ENCODE measurements around the gene KIAA1143. TPM values are rescaled to one million over a fixed set of nuclear protein-coding genes. Genes with fewer than 3 reads are reported as not detected.

Gene KIAA1143
- polyA plus RNA-seq (2012; ENCODE audit: missing spikeins), result 26.3 TPM

GRCh38 chr3:44761424-44762169 lies at the start of gene KIAA1143, which contains the start of gene KIF15:
Gene KIAA1143, minus strand, starts transcription at chr3:44761619. Its CDS starts 17 bp downstream, at chr3:44761602.
Gene KIF15, plus strand, starts transcription at chr3:44761794. Its CDS starts 72 bp downstream, at chr3:44761866.
- peak; percentile 91 for FAIRE-seq
- peak; percentile 67 for DNase-seq (ENCODE audit: insufficient read length)
- TF ChIP-seq TAF1 (IDR thresholded peaks at IDR 0.05; ENCODE audit: borderline replicate concordance, low read depth, low read length) (peak; percentile 40), POLR2A (IDR thresholded peaks at IDR 0.05; ENCODE audit: low read depth, low read length) (peak; percentile 80; the same call in 1 of the 2 replicates), POLR2AphosphoS5 (IDR thresholded peaks at IDR 0.05; ENCODE audit: low read depth, low read length) (peak; percentile 87)

GRCh38 chr3:44805960-44806359 lies 44.5 kb upstream of the KIAA1143 start:
- no peak for DNase-seq (ENCODE audit: insufficient read length)
- no peak for FAIRE-seq
- TF ChIP-seq POLR2A (IDR thresholded peaks at IDR 0.05; ENCODE audit: low read depth, low read length) (no peak), POLR2AphosphoS5 (IDR thresholded peaks at IDR 0.05; ENCODE audit: low read depth, low read length) (no peak), TAF1 (IDR thresholded peaks at IDR 0.05; ENCODE audit: borderline replicate concordance, low read depth, low read length) (no peak)

- DNase-seq (ENCODE audit: insufficient read length) (no peak), FAIRE-seq (no peak)
- TF ChIP-seq POLR2AphosphoS5 (IDR thresholded peaks at IDR 0.05; ENCODE audit: low read depth, low read length) (no peak), POLR2A (IDR thresholded peaks at IDR 0.05; ENCODE audit: low read depth, low read length) (no peak), TAF1 (IDR thresholded peaks at IDR 0.05; ENCODE audit: borderline replicate concordance, low read depth, low read length) (no peak)
Measured at GRCh38 chr3:44803298-44803697, 41.9 kb upstream of the KIAA1143 start.

GRCh38 chr3:44802011-44802410 lies 40.6 kb upstream of the KIAA1143 start:
- TF ChIP-seq POLR2A (IDR thresholded peaks at IDR 0.05; ENCODE audit: low read depth, low read length) (no peak), POLR2AphosphoS5 (IDR thresholded peaks at IDR 0.05; ENCODE audit: low read depth, low read length) (no peak), TAF1 (IDR thresholded peaks at IDR 0.05; ENCODE audit: borderline replicate concordance, low read depth, low read length) (no peak)
- no peak for FAIRE-seq

DNA sequence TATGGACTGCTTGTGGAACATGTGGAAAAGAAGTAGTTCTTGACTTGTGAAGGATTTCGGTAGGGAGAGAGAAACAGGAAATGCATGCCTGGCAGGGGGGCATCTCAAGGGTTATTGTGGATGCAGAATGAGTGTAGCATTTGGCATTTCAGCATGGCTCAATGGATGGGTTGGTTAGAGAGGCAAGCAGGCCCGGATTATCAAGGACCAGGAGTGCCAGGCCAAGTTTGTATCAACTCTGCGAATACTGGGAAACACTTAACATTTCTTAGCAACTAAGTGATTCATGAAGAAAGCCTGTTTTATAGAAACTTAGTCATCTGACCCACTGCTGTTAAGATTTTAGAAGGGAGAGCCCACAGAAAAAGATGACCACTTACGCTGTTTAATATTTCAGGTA lies 33.8 kb upstream of the KIAA1143 start:
- DNase-seq (ENCODE audit: insufficient read length) (no peak), FAIRE-seq (no peak)
- TF ChIP-seq TAF1 (IDR thresholded peaks at IDR 0.05; ENCODE audit: borderline replicate concordance, low read depth, low read length), result no peak
- no peak for TF ChIP-seq POLR2AphosphoS5 (IDR thresholded peaks at IDR 0.05; ENCODE audit: low read depth, low read length)
- no peak for TF ChIP-seq POLR2A (IDR thresholded peaks at IDR 0.05; ENCODE audit: low read depth, low read length)

More at GRCh38 chr3:44802011-44802410, 40.6 kb upstream of the KIAA1143 start:
- DNase-seq (ENCODE audit: insufficient read length), result no peak

DNA sequence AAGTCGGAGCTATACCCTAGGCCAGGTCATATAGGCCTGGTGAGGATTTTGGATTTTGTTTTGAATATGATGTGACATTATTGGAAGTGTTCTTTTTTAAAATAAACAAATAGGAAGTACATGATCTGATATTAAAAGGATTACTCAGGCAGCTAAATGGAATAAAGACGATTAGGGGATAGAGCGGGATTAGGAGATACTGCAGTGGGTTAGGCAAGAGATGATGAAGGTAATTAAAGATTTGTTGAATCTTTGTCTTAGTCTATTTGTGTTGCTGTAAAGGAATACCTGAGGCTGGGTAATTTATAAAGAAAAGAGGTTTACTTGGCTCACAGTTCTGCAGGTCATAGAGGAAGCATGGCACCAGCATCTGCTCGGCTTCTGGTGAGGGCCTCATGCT lies 21.5 kb upstream of the KIAA1143 start:
- DNase-seq (ENCODE audit: insufficient read length) (no peak), FAIRE-seq (no peak)
- TF ChIP-seq TAF1 (IDR thresholded peaks at IDR 0.05; ENCODE audit: borderline replicate concordance, low read depth, low read length) (no peak), POLR2A (IDR thresholded peaks at IDR 0.05; ENCODE audit: low read depth, low read length) (no peak), POLR2AphosphoS5 (IDR thresholded peaks at IDR 0.05; ENCODE audit: low read depth, low read length) (no peak)

DNA sequence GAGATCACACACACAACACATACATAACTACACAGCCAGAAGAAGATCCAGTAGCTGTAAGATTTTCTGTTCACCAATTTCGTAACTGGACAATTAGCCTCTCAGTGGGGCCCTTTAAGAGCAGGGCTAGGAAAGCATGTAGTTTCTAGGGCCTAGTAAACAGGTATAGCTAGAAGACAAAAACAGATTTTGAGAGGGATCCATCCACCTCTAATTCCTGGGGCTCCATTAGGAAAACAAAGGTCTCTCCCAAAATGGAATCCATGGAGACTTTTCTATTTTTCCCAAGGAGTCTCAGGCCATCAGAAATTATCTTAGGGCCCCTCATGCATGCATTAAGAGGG lies 10.7 kb upstream of the KIAA1143 start:
- TF ChIP-seq POLR2AphosphoS5 (IDR thresholded peaks at IDR 0.05; ENCODE audit: low read depth, low read length) (no peak), POLR2A (IDR thresholded peaks at IDR 0.05; ENCODE audit: low read depth, low read length) (no peak), TAF1 (IDR thresholded peaks at IDR 0.05; ENCODE audit: borderline replicate concordance, low read depth, low read length) (no peak)
- no peak for DNase-seq (ENCODE audit: insufficient read length)
- FAIRE-seq, result no peak

DNA sequence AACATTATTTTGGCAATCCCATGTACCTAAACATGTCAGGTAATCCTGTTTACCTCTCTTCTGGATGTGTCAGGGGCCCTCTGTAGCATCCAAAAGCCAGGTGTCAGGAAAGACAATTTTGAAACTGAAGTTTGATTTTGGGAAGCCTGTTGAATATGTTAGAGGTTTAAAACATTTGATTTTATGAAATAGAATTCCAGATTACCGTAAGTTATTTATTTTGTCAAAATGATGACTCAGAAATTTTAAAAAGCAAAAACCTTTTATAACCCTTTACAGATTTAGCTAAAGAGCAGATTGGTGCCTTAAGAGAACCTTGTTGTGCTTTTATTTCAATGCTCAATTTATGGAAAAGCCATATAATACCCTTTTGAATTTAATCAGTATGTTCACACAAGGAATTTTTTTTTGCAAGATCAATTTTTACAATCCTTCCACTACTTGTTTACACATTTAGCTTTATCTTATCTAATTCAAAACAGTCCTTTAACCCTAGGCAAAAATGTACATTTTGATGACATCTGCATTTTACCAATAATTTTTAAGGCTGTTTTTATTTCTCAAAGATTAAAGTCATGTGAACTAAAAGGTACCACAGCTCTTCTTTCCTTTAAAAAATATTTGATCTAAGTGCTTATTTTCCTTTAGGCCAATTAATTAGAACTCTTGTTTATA lies 10.1 kb upstream of the KIAA1143 start:
- FAIRE-seq (no peak), DNase-seq (ENCODE audit: insufficient read length) (no peak)
- TF ChIP-seq POLR2A (IDR thresholded peaks at IDR 0.05; ENCODE audit: low read depth, low read length) (no peak), POLR2AphosphoS5 (IDR thresholded peaks at IDR 0.05; ENCODE audit: low read depth, low read length) (no peak), TAF1 (IDR thresholded peaks at IDR 0.05; ENCODE audit: borderline replicate concordance, low read depth, low read length) (no peak)

- FAIRE-seq, result no peak
- no peak for DNase-seq (ENCODE audit: insufficient read length)
- TF ChIP-seq POLR2AphosphoS5 (IDR thresholded peaks at IDR 0.05; ENCODE audit: low read depth, low read length) (no peak), TAF1 (IDR thresholded peaks at IDR 0.05; ENCODE audit: borderline replicate concordance, low read depth, low read length) (no peak), POLR2A (IDR thresholded peaks at IDR 0.05; ENCODE audit: low read depth, low read length) (no peak)
Measured at GRCh38 chr3:44764248-44764647, 2.8 kb upstream of the KIAA1143 start.

DNA sequence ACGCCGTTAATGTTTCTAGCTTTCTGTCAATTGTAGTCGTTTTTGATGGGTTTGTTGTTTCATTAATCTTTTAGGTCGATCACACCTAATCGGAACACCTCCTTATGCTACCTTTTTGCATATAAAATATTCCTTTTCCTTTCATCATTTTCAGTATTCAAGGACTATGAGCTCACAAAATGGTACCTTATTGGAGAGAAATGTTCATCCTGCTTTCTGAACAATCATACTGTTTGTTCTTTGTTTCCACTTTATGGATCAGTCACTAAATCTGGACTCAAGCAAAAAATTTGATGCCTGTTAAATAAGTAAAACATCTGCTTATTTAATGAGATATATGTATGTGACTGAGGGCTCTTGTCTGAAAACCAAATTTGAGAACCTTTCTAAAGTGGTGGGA lies 1.3 kb upstream of the KIAA1143 start:
- DNase-seq (ENCODE audit: insufficient read length), result no peak
- TF ChIP-seq POLR2A (IDR thresholded peaks at IDR 0.05; ENCODE audit: low read depth, low read length) (no peak), POLR2AphosphoS5 (IDR thresholded peaks at IDR 0.05; ENCODE audit: low read depth, low read length) (no peak), TAF1 (IDR thresholded peaks at IDR 0.05; ENCODE audit: borderline replicate concordance, low read depth, low read length) (no peak)
- no peak for FAIRE-seq

GRCh38 chr3:44762170-44762677 lies 805 bp upstream of the KIAA1143 start:
- DNase-seq (ENCODE audit: insufficient read length), result no peak
- FAIRE-seq, result no peak
- TF ChIP-seq POLR2A (IDR thresholded peaks at IDR 0.05; ENCODE audit: low read depth, low read length), result no peak
- TF ChIP-seq POLR2AphosphoS5 (IDR thresholded peaks at IDR 0.05; ENCODE audit: low read depth, low read length), result no peak
- TF ChIP-seq TAF1 (IDR thresholded peaks at IDR 0.05; ENCODE audit: borderline replicate concordance, low read depth, low read length), result no peak

All from GM12892 (cell line).